HG02885 (cell line): ENCODE measurements around the gene MED8.

ENCODE experiments used
- ATAC-seq: cut with Tn5 transposase; IDR thresholded peaks from one replicate; pipeline ENCODE4 v1.9.1; 2021; ENCODE audit warnings: mild to moderate bottlenecking; ENCODE audit not compliant: unreplicated experiment, poor library complexity

Gene MED8

DNA sequence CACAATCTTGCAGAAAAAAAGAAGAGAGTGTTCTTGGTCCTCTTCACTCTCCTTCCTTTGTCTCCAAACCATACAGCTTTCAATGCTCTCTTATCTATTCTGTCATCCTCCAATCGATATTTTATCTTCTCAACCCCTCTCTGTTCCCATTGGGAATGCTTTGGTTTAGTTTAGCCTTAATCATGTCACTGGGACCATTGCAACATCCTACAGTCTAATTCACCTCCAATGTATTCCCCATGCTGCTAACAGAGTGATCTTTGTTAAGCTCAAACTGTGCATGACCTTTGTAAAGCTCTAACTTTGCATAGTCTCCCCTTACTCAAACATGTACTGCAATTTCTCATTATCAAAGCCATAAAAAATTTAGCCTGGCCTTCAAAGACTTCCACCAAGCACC is 49.0 kb downstream of the MED8 start:
- ATAC-seq: no peak

DNA sequence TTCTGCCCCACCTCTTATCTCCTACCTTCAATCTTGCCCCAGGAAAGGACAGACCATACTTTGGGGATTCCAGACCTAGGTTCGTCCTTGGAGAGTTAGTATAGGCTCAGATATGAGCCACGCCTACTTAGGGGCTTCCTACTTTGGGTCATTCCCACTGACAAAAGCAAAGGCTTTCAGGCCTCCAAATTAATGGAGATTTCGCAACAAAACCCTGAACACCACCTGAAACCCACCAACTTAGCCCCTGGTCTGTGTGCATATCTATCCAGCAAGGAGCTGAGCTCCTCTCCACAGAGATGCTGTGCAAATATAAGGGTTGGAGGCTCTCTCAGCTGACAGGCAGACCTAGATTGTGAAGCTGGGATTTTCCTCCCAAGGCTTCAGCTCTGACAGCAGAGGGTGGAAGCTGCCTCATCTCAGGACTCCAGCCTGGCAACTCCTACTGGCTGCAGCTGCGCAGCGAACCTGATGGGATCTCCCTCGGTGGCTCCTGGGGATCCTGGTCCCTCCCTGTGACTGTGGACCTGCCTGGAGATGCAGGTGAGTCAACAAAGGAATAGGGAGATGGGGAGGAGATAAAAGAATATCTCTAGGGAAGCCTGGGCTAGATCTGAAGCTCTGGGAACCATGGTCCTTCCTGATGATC is 49.9 kb downstream of the MED8 start:
- ATAC-seq: no peak

GRCh38 chr1:43338001-43338400 is 51.6 kb downstream of the MED8 start:
- no peak for ATAC-seq

GRCh38 chr1:43337588-43337987 is 52.0 kb downstream of the MED8 start, which contains the start of gene MPL:
Gene MPL (plus strand): TSS chr1:43337818. CDS start chr1:43337849, 31 bp downstream.
- ATAC-seq: no peak

- ATAC-seq: no peak
Observed at GRCh38 chr1:43334453-43335205, 55.0 kb downstream of the MED8 start.
